Liver (tissue), 2 donors: ENCODE measurements around the gene ERCC6.

Experiments used
- CTCF ChIP-seq: fragments of 150-350 bp; IDR thresholded peaks from 2 replicates; pipeline ENCODE4 v1.5.1; 2017; ENCODE audit warnings: improper control_type of control experiment, low read depth, low read length; ENCODE audit not compliant: missing input control
- REST ChIP-seq: IDR thresholded peaks from 2 replicates; pipeline ENCODE4 v1.6.1; 2016; ENCODE audit warnings: antibody characterized with exemption, mild to moderate bottlenecking
- YY1 ChIP-seq: IDR thresholded peaks from 2 replicates; pipeline ENCODE4 v1.6.1; 2016; ENCODE audit warnings: antibody characterized with exemption, mild to moderate bottlenecking
- donor health status: healthy.

- no peak for TF ChIP-seq YY1
- no peak for TF ChIP-seq CTCF
- no peak for TF ChIP-seq REST
Measured at GRCh38 chr10:49526619-49527018, 12.3 kb downstream of the ERCC6 start.
